GM23248 (cell line): ENCODE measurements around the gene CCDC183.

Experiments
- EZH2 ChIP-seq: fragments of 200-600 bp; sonication (generic); IDR thresholded peaks from 2 replicates; pipeline ENCODE4 v1.6.1; 2018; ENCODE audit warnings: antibody characterized with exemption, mild to moderate bottlenecking; ENCODE audit not compliant: insufficient read depth, poor library complexity, severe bottlenecking
- EZH2phosphoT487 ChIP-seq: fragments of 200-600 bp; sonication (generic); IDR thresholded peaks from 2 replicates; pipeline ENCODE4 v1.6.1; 2018; ENCODE audit warnings: antibody characterized with exemption, moderate library complexity, mild to moderate bottlenecking, low read depth; ENCODE audit not compliant: insufficient read depth

GRCh38 chr9:136839229-136840139 lies 43.3 kb downstream of the CCDC183 start:
- no peak for TF ChIP-seq EZH2
- no peak for TF ChIP-seq EZH2phosphoT487
